Activated CD8-positive, alpha-beta memory T cell treated with anti-CD3 and anti-CD28 coated beads for 1 hour (primary cell): ENCODE data around the gene SPATS2L.

ENCODE experiments used
- DNase-seq, 2 donors: peaks; one replicate each; pipeline ENCODE4 v3.0.0-alpha.2; 2020; ENCODE audit warnings: low read depth in 1 of 2; ENCODE audit errors: extremely low read depth in 1 of 2

SPATS2L gene

DNA sequence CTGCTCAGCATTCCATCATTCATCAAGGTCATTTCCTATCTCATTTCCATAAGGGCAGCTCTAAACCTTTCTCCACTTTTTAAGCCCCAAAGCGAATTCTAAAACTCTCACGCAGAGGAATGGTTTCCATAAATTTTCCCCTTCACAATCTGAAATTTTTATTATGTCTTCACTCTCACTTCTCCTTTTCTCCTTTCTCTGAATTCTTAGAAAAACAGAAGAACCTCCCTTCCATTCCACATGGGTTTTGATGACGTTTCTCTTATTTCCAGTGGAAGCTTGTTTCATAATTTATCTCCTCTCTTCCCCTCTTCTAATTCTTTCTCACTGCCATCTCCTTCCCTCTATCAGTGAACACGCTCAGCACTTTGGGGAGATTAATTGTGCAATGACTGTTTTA is 97.3 kb downstream of the SPATS2L start:
- no peak for DNase-seq

- DNase-seq: no peak
Measured at GRCh38 chr2:200404615-200405014, 98.1 kb downstream of the SPATS2L start.

- no peak for DNase-seq
Measured at GRCh38 chr2:200405599-200406298, 99.3 kb downstream of the SPATS2L start.

- no peak for DNase-seq
Measured at GRCh38 chr2:200406379-200406778, 99.9 kb downstream of the SPATS2L start.

- DNase-seq: no peak
Measured at GRCh38 chr2:200408428-200409316, 102.2 kb downstream of the SPATS2L start.

DNA sequence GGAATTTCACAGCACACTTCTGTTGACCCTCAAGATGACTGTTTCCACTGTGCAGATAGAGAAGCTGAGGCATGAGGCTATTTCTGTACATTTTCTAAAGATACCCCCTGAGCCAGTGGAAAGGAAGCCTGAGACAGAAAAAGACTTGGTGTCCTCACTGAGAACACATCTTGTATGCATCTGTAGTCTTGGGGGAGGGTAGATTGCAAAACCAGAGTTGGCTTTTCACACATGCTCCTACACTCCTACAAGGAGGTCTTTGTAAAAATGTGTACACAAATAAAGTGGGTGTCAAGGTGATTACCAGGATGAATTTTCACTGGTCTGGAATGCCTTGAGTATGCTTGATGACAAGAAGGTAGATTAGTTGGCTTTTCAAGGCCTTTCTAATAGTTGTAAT is 105.3 kb downstream of the SPATS2L start:
- DNase-seq: no peak

DNA sequence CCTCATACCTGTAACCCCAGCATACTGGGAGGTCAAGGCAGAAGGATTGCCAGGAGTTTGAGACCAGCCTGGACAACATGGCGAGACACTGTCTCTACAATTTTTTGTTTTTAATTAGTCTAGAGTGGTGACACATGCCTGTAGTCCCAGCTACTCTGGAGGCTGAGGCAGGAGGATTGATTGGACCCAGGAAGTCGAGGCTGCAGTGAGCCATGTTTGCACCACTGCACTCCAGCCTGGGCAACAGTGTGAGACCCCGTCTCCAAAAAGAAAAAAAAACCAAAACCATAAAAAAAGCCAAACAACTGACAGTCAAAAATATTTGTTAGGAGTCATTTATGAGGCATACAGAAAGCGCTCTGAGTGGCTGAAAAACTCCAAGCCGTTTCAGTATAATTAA is 107.9 kb downstream of the SPATS2L start:
- no peak for DNase-seq

DNA sequence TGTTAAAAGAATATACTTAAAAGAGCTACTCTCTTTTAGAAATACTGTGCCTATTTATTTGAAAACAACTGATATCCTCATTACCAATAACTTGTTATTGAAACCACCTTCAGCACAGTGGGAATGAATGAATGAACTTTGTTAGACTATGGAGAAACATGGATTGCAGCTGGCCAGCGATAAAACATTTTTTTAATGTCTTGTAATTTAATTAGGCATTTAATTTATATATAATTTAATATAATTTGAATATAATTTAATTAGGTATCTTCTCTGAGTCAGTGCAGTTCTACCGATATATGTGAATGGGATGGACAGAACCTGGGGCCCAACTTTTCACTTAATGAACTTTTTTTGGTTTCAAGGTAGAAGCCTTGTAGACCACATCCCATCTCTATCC is 109.0 kb downstream of the SPATS2L start:
- no peak for DNase-seq

GRCh38 chr2:200416878-200417277 is 110.4 kb downstream of the SPATS2L start:
- no peak for DNase-seq

- no peak for DNase-seq
Measured at GRCh38 chr2:200417366-200417765, 110.9 kb downstream of the SPATS2L start.

DNA sequence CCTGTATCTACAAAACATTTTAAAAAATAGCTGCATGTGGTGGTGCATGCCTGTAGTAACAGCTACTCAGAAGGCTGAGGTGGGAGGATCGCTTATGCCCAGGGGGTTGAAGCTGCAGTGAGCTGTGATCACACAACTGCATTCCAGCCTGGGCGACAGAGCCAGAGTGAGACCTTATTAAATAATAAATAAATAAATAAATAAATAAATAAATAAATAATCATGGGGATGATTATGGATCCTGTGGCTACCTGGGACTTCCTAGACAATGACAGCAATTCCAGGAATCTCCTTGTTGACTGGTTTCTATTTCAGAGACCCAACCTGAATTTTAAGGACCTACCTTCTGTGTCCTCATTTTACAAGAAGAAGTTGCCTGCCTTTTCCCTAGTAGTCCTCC is 111.9 kb downstream of the SPATS2L start:
- no peak for DNase-seq

- no peak for DNase-seq
Measured at GRCh38 chr2:200419325-200419724, 112.8 kb downstream of the SPATS2L start.

- no peak for DNase-seq
Measured at GRCh38 chr2:200421270-200421669, 114.8 kb downstream of the SPATS2L start.

- DNase-seq: no peak
Measured at GRCh38 chr2:200422071-200422470, 115.6 kb downstream of the SPATS2L start.

GRCh38 chr2:200422532-200423261 is 116.2 kb downstream of the SPATS2L start:
- DNase-seq: no peak

GRCh38 chr2:200423541-200423940 is 117.0 kb downstream of the SPATS2L start:
- DNase-seq: no peak

DNA sequence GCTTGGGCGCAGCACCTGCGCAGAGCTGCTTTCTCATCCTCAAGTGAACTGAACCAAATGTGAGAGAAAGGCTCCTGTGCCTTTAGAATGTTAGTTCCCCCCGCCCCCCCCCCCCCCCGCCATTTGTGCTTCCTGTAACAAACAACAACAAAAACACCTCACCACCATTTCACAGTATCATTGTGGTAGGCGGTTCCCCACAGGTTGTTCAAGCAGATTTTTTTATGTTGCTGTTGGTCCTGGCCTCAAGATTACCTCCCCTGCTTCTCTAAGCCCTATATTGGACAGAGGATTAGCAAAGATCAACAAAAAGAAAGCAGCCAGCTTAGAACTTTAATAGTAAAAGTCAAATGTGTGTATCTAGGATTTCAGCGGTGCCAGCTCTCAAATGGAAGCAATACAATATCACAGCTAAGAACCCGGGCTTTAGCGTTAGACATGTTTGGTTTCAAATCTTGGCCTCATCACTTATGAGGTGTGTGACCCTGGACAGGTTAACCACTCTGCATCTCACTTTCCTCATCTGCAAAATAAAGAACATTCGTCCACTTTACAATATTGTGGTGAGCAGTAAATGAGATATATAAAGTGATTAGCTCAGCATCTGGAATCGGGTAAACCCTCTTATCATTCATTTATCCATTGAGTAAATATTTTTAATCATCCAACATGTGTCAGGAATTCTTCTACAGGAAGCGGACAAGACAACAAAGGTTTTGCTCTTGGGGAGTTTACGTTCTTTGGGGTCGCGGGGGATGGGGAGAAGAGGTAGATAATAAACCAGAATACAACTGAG is 118.7 kb downstream of the SPATS2L start:
- no peak for DNase-seq

DNA sequence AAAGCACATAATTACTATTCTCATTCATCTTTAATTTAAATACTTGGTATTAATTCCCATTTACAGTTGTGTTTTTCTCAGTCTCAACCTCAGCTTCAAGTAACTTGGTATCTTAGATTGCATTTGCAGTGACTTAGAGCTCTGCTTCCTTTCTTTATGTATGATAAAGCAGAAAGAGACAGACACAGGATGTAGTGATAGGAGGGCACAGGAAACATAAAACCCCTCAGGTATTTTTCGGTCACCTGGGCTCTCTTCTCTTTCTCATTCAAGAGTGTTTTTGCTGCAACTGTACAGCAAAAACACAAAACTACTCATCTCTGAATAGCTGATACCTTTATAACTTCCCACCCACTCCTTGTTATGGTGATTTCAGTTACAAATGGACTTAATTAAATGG is 120.3 kb downstream of the SPATS2L start:
- no peak for DNase-seq

GRCh38 chr2:200428961-200429665 is 122.6 kb downstream of the SPATS2L start:
- no peak for DNase-seq

GRCh38 chr2:200430017-200430416 is 123.5 kb downstream of the SPATS2L start:
- no peak for DNase-seq
